Measurements from ENCODE around the gene DSTYK.
"Not testable (repeated sequence)": the region's sequence is repeated elsewhere in the genome, so short reads cannot be mapped to it uniquely, and the experiment has no call there.

The DSTYK gene

GRCh38 chr1:205171369-205171768 lies 40.1 kb downstream of the DSTYK start:
- DNase-seq (ENCODE audit: low read depth in 2 of 2) = no peak

GRCh38 chr1:205170532-205171269 lies 40.8 kb downstream of the DSTYK start:
- DNase-seq (ENCODE audit: low read depth in 2 of 2) = no peak

DNA sequence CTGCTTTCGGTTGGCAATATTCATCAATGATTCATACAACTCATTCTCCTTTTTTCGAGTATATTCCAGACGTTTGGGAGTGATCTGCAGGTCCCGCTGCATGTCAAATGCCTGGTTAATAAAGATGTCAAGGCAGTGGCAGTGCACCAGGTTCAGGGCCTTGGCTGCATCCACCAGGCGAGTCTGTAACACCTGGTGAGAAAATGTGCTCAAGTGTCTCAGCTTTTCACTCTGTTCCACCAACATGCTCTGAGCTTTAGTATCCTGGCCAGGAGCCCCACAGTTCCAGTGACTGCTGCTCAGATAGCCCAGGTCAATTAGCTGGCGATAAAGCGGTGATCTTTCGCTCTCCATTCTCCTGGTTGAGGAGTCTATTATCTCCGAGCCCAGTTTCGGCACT lies 42.3 kb downstream of the DSTYK start:
- no peak for DNase-seq (ENCODE audit: low read depth in 2 of 2)

DNA sequence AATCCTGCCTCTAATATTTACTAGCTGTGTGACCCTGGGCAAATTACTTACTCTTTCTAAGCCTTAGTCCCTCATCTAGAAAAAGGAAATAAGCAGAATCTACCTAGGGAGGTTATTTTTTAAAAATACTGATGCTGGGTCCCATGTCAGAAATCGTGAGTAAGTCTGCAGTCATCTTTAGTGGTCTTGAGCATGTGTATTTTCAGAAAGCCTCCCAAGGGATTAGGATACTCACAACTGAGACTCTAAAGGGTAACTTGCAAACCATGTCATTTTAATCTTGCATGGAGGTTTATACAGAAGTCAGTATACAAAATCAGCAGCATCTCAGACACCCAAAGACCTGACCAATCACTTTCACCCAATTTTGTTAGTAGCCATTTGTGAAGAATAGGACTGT lies 43.2 kb downstream of the DSTYK start:
- no peak for DNase-seq (ENCODE audit: low read depth in 2 of 2)

GRCh38 chr1:205162301-205162700 lies 49.2 kb downstream of the DSTYK start:
- DNase-seq (ENCODE audit: low read depth in 2 of 2) = no peak

DNA sequence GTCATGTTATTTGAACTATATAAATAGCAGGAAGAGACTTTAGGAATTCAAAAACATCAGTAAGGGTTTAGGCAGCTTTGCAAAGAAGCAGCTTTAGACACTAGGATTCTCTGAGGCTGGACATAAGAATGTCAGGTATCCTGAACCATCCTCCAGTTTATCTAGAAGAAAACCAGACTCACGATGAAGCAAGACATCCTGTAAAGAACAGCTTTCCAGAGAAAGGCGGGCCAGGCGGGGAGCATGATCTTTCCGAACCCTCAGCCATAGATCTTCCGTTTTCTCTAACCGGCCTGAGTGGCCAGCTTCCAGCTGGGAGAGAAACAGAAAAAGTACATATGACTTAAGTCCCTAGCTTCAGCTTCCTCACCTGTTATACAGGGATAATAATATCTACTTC lies 50.4 kb downstream of the DSTYK start:
- DNase-seq (ENCODE audit: low read depth in 2 of 2) = no peak

GRCh38 chr1:205158048-205158616 lies 53.4 kb downstream of the DSTYK start:
- no peak for DNase-seq (ENCODE audit: low read depth in 2 of 2)

GRCh38 chr1:205155665-205156377 lies 55.7 kb downstream of the DSTYK start:
- DNase-seq (ENCODE audit: low read depth in 2 of 2) = not testable (repeated sequence)

DNA sequence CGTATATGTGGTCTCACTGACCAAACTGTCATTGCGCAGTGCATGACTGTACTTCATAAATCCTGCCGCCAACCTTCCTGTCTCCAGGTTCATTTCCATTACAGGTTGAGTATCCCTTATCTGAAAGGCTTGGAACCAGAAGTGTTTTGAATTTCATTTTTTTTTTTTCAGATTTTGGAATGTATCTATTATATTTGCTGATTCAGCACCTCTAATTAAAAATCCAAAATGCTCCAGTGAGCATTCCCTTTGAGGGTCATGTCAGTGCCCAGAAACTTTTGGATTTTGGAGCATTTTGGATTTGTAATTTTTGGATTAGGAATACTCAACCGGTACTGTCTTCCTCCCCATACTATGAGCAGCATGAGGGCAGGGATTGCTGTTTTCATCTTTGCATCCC lies 59.0 kb downstream of the DSTYK start:
- DNase-seq (ENCODE audit: low read depth in 2 of 2) = no peak

DNA sequence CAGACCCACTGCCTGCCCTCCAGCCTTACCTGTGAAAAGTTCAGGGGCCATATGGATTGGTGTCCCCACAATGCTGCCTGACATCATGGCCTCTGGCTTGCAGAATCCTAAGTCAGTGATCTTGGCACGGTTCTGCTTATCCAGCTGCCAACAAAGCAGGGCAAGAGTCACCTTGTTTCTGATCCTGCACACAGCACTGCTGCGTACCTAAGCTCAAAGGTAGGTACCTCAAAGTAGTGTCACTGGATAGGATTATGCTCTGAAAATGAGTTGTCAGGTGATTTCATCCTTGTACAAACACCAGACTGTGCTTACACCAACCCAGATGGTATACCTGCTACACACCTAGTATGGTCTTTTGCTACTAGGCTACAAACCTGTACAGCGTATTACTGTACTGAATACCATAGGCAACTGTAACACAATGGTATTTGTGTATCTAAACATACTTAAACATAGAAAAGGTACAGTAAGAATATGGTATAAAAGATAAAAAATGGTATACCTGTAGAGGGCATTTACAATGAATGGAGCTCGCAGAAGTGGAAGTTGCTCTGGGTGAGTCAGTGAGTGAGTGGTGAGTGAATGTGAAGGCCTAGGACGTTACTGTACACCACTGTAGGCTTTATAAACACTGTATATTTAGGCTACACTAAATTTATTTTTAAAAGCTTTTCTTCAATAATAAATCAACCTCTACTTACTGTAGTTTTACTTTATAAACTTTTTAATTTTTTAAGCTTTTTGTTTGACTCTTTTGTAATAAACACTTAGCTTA lies 60.7 kb downstream of the DSTYK start:
- no peak for DNase-seq (ENCODE audit: low read depth in 2 of 2)

GRCh38 chr1:205147191-205147835 lies 64.2 kb downstream of the DSTYK start:
- no peak for DNase-seq (ENCODE audit: low read depth in 2 of 2)

DNA sequence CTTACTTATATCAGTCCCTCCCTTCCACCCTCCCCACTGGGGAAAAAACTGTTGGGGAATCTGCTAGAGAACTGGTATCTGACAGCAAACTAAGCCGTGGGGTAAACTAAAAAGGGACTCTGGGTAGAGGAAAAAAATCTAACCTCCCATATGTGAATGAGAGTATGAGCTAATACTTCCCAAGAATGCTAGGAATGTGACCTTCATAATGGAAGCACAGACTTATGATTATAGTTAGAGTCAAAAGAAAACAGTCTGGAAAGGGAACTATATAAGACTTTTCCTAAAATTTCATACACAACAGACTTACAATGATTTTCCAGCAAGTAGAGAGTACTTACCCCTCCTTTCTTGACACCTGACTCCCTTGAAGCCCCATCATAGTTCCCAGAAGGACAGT lies 66.8 kb downstream of the DSTYK start:
- DNase-seq (ENCODE audit: low read depth in 2 of 2) = no peak

DNA sequence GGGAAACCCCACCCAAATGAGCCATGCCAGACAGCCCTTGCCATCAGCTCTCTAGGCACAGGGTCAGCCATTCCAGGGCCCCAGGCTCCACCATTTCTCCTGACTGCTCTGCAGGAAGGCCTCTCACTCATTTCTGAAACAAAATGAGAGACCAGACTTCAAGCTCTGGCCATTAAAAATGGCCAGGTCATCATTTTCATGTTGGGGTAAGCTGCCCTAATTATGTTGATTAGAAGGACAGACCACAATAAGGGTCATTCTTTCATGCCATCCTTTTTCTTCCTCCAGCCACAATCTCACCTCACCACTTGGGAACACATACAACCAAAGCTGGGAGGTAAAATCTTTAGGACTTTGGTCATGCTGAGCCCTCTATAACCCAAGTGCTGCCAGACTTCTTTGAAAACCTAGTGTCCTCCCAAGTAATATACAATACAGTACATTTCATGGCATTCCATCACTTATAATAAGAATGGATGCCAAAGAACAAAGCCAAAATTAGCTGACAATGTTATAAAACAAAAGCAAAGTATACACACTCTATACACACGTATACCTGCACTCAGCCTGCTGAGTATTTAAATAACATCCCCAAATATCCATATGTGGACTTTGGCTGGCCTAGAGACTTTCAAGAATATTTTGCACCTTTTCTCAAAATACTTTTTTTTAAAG lies 67.3 kb downstream of the DSTYK start:
- DNase-seq (ENCODE audit: low read depth in 2 of 2) = no peak

- no peak for DNase-seq (ENCODE audit: low read depth in 2 of 2)
Measured at GRCh38 chr1:205142102-205142469, 69.4 kb downstream of the DSTYK start.

DNA sequence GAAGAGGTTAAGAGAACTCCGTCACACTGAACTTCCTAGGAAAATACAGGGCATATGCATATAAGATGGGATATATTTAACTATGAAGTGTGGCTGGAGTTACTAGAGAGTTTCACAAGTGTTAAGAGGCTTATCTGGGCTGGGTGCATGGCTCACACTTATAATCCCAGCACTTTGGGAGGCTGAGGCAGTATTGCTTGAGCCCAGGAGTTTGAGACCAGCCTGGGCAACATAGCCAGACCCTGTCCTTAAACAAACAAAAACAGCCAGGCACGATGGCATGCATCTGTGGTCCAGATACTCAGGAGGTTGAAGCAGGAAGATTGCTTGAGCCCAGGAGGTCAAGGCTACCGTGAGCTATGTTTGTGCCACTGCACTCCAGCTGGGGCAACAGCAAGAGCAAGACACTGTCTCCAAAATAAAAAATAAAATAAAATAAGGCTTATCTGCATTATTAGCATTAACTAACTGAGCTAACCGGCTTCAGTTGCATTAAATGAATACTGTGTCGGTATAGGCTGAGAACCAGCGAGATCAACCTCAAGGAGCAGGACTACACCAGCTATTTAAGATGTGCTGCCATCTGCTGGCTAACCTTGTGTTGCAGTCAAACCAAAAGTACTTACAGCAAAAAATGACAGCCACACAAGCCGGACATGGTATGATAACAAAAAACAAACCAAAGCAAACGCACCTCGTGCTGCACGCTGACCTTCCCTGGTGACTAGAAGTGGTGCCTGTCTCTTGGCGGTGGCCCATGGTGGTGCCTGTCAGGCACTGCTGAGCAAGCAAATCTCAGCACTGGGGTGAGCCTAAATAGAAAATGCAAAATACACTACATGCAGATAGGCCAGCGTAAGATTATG lies 70.0 kb downstream of the DSTYK start:
- peak; percentile 53 to 59 for DNase-seq (ENCODE audit: low read depth in 2 of 2)

GRCh38 chr1:205140113-205140512 lies 71.4 kb downstream of the DSTYK start:
- no peak for DNase-seq (ENCODE audit: low read depth in 2 of 2)

- DNase-seq (ENCODE audit: low read depth in 2 of 2) = no peak
Measured at GRCh38 chr1:205137901-205138300, 73.6 kb downstream of the DSTYK start.

DNA sequence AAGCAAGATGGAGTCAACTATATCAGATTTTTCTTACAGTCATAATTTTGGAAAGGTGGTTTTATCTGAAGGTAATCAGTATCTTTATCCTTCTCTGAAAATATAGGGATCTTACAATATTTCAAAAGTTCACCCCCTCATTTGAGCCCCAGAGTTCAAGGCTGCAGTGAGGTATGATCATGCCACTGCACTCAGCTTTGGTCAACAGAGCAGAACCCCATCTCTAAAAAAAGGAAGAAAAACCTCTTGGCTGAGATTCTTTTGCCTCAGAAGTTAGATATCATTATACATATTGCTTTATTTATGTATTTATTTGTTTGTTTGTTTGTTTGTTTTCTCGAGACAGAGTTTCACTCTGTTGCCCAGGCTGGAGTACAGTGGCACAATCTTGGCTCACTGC lies 78.2 kb downstream of the DSTYK start:
- DNase-seq (ENCODE audit: low read depth in 2 of 2) = no peak

GRCh38 chr1:205129447-205130029 lies 82.0 kb downstream of the DSTYK start:
- DNase-seq (ENCODE audit: low read depth in 2 of 2) = no peak

DNA sequence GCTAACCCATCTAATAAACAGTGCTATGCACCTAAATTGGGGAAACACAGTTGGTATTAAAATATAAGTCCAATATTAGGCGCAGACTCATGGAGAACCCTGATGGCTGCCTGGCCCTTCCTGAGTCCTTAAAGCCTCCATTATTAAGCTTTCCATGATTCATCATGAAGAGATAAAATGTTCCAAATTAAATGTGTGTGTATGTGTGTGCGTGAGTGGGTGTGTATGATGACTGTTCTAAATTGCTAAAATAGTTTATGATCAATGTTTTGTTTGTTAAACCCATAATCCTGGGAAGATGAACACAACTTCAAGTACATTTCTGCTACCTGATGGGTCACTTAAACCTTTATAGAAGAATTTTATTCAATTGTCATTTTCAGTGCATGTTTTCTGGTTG lies 83.5 kb downstream of the DSTYK start:
- DNase-seq (ENCODE audit: low read depth in 2 of 2) = no peak
